Dendritic cell treated with granulocyte-macrophage colony-stimulating factor and Interleukin-4, amounts not matched to agents 40 ng/mL and 50 ng/mL, for 4 days (primary cell): Measurements from ENCODE around the gene GNAQ.

Experiments used
- H3K27ac Mint-ChIP-seq: one replicate; pipeline ENCODE4 v1.8.0; 2022; ENCODE audit warnings: mild to moderate bottlenecking, mixed read lengths
- H3K27me3 Mint-ChIP-seq: one replicate; pipeline ENCODE4 v1.8.0; 2022; ENCODE audit warnings: mild to moderate bottlenecking, mixed read lengths
- H3K36me3 Mint-ChIP-seq: one replicate; pipeline ENCODE4 v1.8.0; 2022; ENCODE audit warnings: low read depth, mixed read lengths
- H3K4me1 Mint-ChIP-seq: one replicate; pipeline ENCODE4 v1.8.0; 2022; ENCODE audit warnings: low read depth, mixed read lengths
- H3K4me3 Mint-ChIP-seq: one replicate; pipeline ENCODE4 v1.8.0; 2022; ENCODE audit warnings: mild to moderate bottlenecking, moderate library complexity, mixed read lengths
- H3K9me3 Mint-ChIP-seq: one replicate; pipeline ENCODE4 v1.8.0; 2022; ENCODE audit warnings: mixed read lengths
- intact Hi-C: fragments of 100-400 bp; cut with micrococcal nuclease; formaldehyde crosslinking; loops from one replicate; pipeline ENCODE4 v1.15.0; 2022

GNAQ gene

GRCh38 chr9:77844415-77844814 is 187.2 kb downstream of the GNAQ start:
- H3K27me3 Mint-ChIP-seq, result no peaks in the 10 kb centered on the region
- no peak overlapping the region for H3K4me3 Mint-ChIP-seq
- peaks cover 25% of the 10 kb centered on the region for H3K4me1 Mint-ChIP-seq
- no peaks in the 10 kb centered on the region for H3K9me3 Mint-ChIP-seq
- intact Hi-C loops, result no loop called here
- no peak overlapping the region for H3K27ac Mint-ChIP-seq
- peaks cover 20% of the 10 kb centered on the region for H3K36me3 Mint-ChIP-seq

GRCh38 chr9:77843871-77844155 is 187.8 kb downstream of the GNAQ start:
- H3K36me3 Mint-ChIP-seq, result peaks cover 22% of the 10 kb centered on the region
- peaks cover 31% of the 10 kb centered on the region for H3K4me1 Mint-ChIP-seq
- H3K9me3 Mint-ChIP-seq, result no peaks in the 10 kb centered on the region
- H3K27ac Mint-ChIP-seq, result no peak overlapping the region
- H3K4me3 Mint-ChIP-seq, result no peak overlapping the region
- intact Hi-C loops, result no loop called here
- no peaks in the 10 kb centered on the region for H3K27me3 Mint-ChIP-seq

GRCh38 chr9:77843076-77843870 is 188.3 kb downstream of the GNAQ start:
- H3K4me1 Mint-ChIP-seq, result peaks cover 32% of the 10 kb centered on the region
- intact Hi-C loops, result no loop called here
- peaks cover 24% of the 10 kb centered on the region for H3K36me3 Mint-ChIP-seq
- H3K9me3 Mint-ChIP-seq, result no peaks in the 10 kb centered on the region
- H3K27ac Mint-ChIP-seq, result no peak overlapping the region
- H3K4me3 Mint-ChIP-seq, result no peak overlapping the region
- no peaks in the 10 kb centered on the region for H3K27me3 Mint-ChIP-seq

GRCh38 chr9:77841739-77842386 is 189.7 kb downstream of the GNAQ start:
- Mint-ChIP-seq H3K36me3 (peaks cover 27% of the 10 kb centered on the region), H3K9me3 (no peaks in the 10 kb centered on the region), H3K4me1 (peaks cover 32% of the 10 kb centered on the region), H3K27me3 (no peaks in the 10 kb centered on the region), H3K27ac (no peak overlapping the region), H3K4me3 (no peak overlapping the region)
- intact Hi-C loops, result no loop called here

- intact Hi-C loops, result no loop called here
- H3K27ac Mint-ChIP-seq, result no peak overlapping the region
- no peaks in the 10 kb centered on the region for H3K27me3 Mint-ChIP-seq
- peaks cover 29% of the 10 kb centered on the region for H3K36me3 Mint-ChIP-seq
- H3K9me3 Mint-ChIP-seq, result no peaks in the 10 kb centered on the region
- no peak overlapping the region for H3K4me3 Mint-ChIP-seq
- peaks cover 38% of the 10 kb centered on the region for H3K4me1 Mint-ChIP-seq
Observed at GRCh38 chr9:77839459-77840140, 192.0 kb downstream of the GNAQ start.

- no peak overlapping the region for H3K4me3 Mint-ChIP-seq
- H3K9me3 Mint-ChIP-seq, result no peaks in the 10 kb centered on the region
- no peaks in the 10 kb centered on the region for H3K27me3 Mint-ChIP-seq
- intact Hi-C loops, result no loop called here
- peaks cover 36% of the 10 kb centered on the region for H3K4me1 Mint-ChIP-seq
- H3K36me3 Mint-ChIP-seq, result peaks cover 29% of the 10 kb centered on the region
- no peak overlapping the region for H3K27ac Mint-ChIP-seq
Observed at GRCh38 chr9:77838986-77839385, 192.6 kb downstream of the GNAQ start.

GRCh38 chr9:77834898-77835488 is 196.6 kb downstream of the GNAQ start:
- Mint-ChIP-seq H3K27me3 (no peaks in the 10 kb centered on the region), H3K9me3 (no peaks in the 10 kb centered on the region), H3K27ac (no peak overlapping the region), H3K36me3 (peaks cover 33% of the 10 kb centered on the region), H3K4me1 (peaks cover 22% of the 10 kb centered on the region), H3K4me3 (no peak overlapping the region)
- intact Hi-C loops, result no loop called here

- H3K4me1 Mint-ChIP-seq, result peaks cover 25% of the 10 kb centered on the region
- no peaks in the 10 kb centered on the region for H3K27me3 Mint-ChIP-seq
- H3K4me3 Mint-ChIP-seq, result no peak overlapping the region
Observed at GRCh38 chr9:77833561-77834429, 197.8 kb downstream of the GNAQ start.

GRCh38 chr9:77832639-77833038 is 199.0 kb downstream of the GNAQ start:
- Mint-ChIP-seq H3K4me3 (no peak overlapping the region), H3K36me3 (peaks cover 28% of the 10 kb centered on the region), H3K4me1 (peaks cover 31% of the 10 kb centered on the region), H3K9me3 (no peaks in the 10 kb centered on the region), H3K27me3 (no peaks in the 10 kb centered on the region), H3K27ac (no peak overlapping the region)
- intact Hi-C loops, result no loop called here

More at GRCh38 chr9:77833561-77834429, 197.8 kb downstream of the GNAQ start:
- peaks cover 34% of the 10 kb centered on the region for H3K36me3 Mint-ChIP-seq
- H3K27ac Mint-ChIP-seq, result no peak overlapping the region
- intact Hi-C loops, result no loop called here
- no peaks in the 10 kb centered on the region for H3K9me3 Mint-ChIP-seq

GRCh38 chr9:77831781-77832180 is 199.8 kb downstream of the GNAQ start:
- H3K27me3 Mint-ChIP-seq, result no peaks in the 10 kb centered on the region
- no peak overlapping the region for H3K4me3 Mint-ChIP-seq
- H3K4me1 Mint-ChIP-seq, result peaks cover 36% of the 10 kb centered on the region
- no peaks in the 10 kb centered on the region for H3K9me3 Mint-ChIP-seq
- H3K27ac Mint-ChIP-seq, result no peak overlapping the region
- intact Hi-C loops, result no loop called here
- peaks cover 28% of the 10 kb centered on the region for H3K36me3 Mint-ChIP-seq

GRCh38 chr9:77830618-77831285 is 200.9 kb downstream of the GNAQ start:
- Mint-ChIP-seq H3K4me3 (no peak overlapping the region), H3K9me3 (no peaks in the 10 kb centered on the region), H3K27ac (no peak overlapping the region), H3K27me3 (no peaks in the 10 kb centered on the region), H3K4me1 (peaks cover 31% of the 10 kb centered on the region), H3K36me3 (peaks cover 24% of the 10 kb centered on the region)
- intact Hi-C loops, result no loop called here

GRCh38 chr9:77829420-77829819 is 202.2 kb downstream of the GNAQ start:
- intact Hi-C loops, result no loop called here
- peaks cover 35% of the 10 kb centered on the region for H3K4me1 Mint-ChIP-seq
- no peak overlapping the region for H3K4me3 Mint-ChIP-seq
- H3K27ac Mint-ChIP-seq, result no peak overlapping the region
- no peaks in the 10 kb centered on the region for H3K9me3 Mint-ChIP-seq
- H3K27me3 Mint-ChIP-seq, result no peaks in the 10 kb centered on the region
- peaks cover 32% of the 10 kb centered on the region for H3K36me3 Mint-ChIP-seq

GRCh38 chr9:77827104-77827784 is 204.4 kb downstream of the GNAQ start:
- no peak overlapping the region for H3K4me3 Mint-ChIP-seq
- intact Hi-C loops, result no loop called here
- H3K27ac Mint-ChIP-seq, result no peak overlapping the region
- H3K36me3 Mint-ChIP-seq, result peaks cover 37% of the 10 kb centered on the region
- H3K9me3 Mint-ChIP-seq, result no peaks in the 10 kb centered on the region
- H3K4me1 Mint-ChIP-seq, result peaks cover 39% of the 10 kb centered on the region
- H3K27me3 Mint-ChIP-seq, result no peaks in the 10 kb centered on the region
